GM12872 (cell line): Measurements from ENCODE around the gene TAF4B.

Source experiments
- CTCF ChIP-seq: IDR thresholded peaks from 3 replicates; pipeline ENCODE4 v1.5.1; 2011; ENCODE audit warnings: low read depth, mild to moderate bottlenecking, low read length, moderate library complexity; ENCODE audit not compliant: insufficient read depth

Gene TAF4B

GRCh38 chr18:26225915-26226228 lies 373 bp upstream of the TAF4B start:
- no peak for TF ChIP-seq CTCF

GRCh38 chr18:26227051-26227670 lies 916 bp downstream of the TAF4B start:
- no peak for TF ChIP-seq CTCF

GRCh38 chr18:26228562-26229260 lies 2.5 kb downstream of the TAF4B start:
- no peak for TF ChIP-seq CTCF

- TF ChIP-seq CTCF: no peak
These were observed 4.3 kb downstream of the TAF4B start for GRCh38 chr18:26230497-26230896.

- no peak for TF ChIP-seq CTCF
These were observed 7.0 kb downstream of the TAF4B start for GRCh38 chr18:26233208-26233607.

- TF ChIP-seq CTCF: no peak
These were observed 26.2 kb downstream of the TAF4B start for GRCh38 chr18:26252411-26252810.

- 0 out of 3 replicates have a peak, but pooled peaks have one; percentile 7 for TF ChIP-seq CTCF
These were observed 28.6 kb downstream of the TAF4B start for GRCh38 chr18:26254808-26255207.
